GM12891 (cell line): ENCODE results near the gene CCDC47.

Experiments used
- PAX5 ChIP-seq: IDR thresholded peaks from 2 replicates; pipeline ENCODE4 v1.6.1; 2011; ENCODE audit warnings: low read length, moderate library complexity, mild to moderate bottlenecking; ENCODE audit not compliant: insufficient read depth, severe bottlenecking
- POLR2AphosphoS5 ChIP-seq: IDR thresholded peaks from 2 replicates; pipeline ENCODE4 v1.6.1; 2011; ENCODE audit warnings: low read depth, low read length, control low read depth
- SPI1 ChIP-seq: IDR thresholded peaks from 2 replicates; pipeline ENCODE4 v1.6.1; 2011; ENCODE audit warnings: low read depth, low read length, control low read depth

- TF ChIP-seq PAX5 (no peak), POLR2AphosphoS5 (no peak), SPI1 (no peak)
These were observed 7.5 kb upstream of the CCDC47 start for GRCh38 chr17:63780928-63781327.
